ENCODE data around the gene MST1. TPM values are rescaled to one million over a fixed set of nuclear protein-coding genes. Genes with fewer than 3 reads are reported as not detected.

MST1 gene
- polyA plus RNA-seq, 4 donors = 33.6 to 347 (median 113) TPM

DNA sequence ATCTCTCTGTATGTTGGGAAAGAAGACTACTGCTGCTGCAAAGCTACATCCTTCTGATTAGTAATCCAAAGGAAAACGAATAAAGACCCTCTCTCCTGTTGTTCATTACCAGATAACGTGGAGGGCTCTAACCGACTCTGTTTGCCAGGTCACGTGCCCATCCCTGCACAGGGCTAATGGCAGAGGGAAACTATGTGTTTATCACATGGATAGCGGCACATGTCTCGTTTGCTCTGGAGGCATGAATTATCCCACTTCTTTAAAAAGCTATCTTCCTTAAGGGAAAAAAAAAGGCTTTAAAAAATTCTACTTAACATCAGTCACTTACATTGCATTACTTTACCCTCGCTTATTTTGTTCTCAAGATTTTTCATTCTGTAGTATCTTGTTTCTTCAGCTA, 48.0 kb downstream of the MST1 start:
- no peak for DNase-seq (ENCODE audit: low read depth in 4 of 4, low spot score in 3 of 4)

DNA sequence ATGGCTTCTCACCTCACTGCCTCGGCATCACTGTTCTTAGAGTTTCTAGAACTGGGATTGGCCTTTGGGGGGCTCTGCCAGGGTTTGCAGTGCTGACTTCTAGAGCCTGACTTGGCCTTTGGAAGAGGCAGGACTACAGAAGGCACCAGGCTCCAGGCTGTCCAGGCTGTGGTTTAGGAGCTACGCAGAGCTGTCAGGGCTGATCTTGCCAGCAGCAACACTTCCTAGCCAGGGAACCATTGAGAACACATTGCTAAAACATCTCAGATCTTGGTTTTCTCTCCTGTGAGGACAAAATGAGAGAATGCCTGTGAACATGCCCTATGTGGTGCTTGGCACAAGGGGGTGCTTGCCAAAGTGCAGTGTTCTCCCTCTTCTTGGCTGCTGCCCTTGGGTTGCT, 49.7 kb downstream of the MST1 start:
- no peak for DNase-seq (ENCODE audit: low read depth in 4 of 4, low spot score in 3 of 4)

DNA sequence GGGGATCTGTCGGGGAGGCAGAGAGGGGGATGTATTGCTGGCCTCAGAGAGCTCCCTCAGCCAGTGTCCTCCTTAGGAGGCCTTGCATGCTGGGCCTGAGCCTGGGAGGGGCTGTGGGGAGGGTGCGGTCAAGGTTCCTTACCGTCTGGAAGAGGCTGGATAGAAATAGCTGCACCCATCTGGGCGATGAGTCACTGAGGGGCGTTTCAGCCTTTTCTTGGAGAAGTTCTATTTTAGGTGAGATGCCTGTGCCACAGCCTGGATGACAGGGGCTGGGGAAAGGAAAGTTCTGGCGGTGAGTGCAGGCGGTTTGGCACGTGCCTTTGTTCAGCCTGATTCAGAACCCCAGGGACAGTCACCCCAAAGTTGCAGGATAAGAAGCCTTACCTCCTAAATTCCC, 50.8 kb downstream of the MST1 start:
- no peak for DNase-seq (ENCODE audit: low read depth in 4 of 4, low spot score in 3 of 4)

DNA sequence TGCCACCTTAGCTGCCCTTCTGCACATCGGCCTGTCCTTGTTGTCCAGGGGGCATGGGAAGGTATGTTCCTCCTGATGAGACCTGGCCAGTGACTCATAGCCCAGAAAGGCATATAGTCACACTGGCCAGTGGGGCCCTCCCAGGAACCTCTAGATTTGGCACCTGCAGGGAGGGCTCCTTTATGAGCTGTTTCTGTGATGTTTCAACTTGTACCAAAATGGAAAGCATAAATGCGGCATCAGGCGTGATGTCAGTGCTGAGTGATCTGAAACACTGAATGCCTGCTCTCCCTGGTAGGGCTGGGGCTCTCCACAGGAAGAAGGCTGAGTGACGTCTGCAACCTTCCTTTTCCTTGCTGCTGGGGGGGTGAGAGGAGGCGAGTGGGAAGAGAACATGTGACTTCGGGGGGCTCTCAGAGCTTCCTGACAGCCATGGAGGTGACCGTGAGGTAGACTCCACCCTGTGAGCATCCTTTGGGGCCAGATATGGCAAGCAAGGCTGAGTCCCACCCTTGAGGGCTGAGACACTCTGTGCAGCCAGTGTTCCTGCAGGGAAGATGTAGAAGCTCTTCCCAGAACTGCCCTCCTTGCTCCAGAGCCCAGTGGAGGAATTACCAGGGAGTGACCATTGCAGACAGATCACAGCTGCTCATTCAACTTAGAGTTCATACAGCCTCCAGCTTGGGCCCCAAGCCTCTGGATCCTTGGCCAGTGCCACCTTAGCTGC, 52.2 kb downstream of the MST1 start:
- no peak for DNase-seq (ENCODE audit: low read depth in 4 of 4, low spot score in 3 of 4)

DNA sequence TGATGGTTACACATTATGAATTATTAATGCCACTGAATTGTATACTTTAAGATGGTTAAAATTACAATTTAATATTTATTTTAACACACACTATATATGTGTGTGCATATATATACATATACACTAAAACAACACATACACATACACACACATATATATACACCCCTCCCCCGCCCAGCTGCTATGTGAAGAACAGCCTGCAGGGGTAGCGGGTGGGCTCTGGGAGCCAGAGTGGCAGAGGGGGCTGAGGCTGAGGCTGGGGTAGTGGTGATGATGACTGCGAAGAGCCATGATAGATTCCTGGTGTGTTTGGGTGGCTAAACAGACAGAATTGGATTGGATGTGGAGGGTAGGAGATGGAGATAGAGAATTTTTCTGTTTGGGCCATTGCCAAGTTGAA, 54.5 kb downstream of the MST1 start:
- DNase-seq (ENCODE audit: low read depth in 4 of 4, low spot score in 3 of 4) = no peak

Other genes starting within 250 kb of the MST1 start
- 100 to 1,000 TPM in 3 of 4 donors, 10 to 100 TPM in 1; 74.9 to 114 (median 108) TPM for gene DAG1, start 219.2 kb downstream of the MST1 start, polyA plus RNA-seq (ENCODE audit: insufficient read length in 4 of 4)
- 1 to 10 TPM in 3 of 4 donors, under 1 TPM in 1; 0.82 to 1.6 (median 1.1) TPM for gene BSN, start 135.0 kb downstream of the MST1 start, polyA plus RNA-seq (ENCODE audit: insufficient read length in 4 of 4)
- gene APEH, start 15.1 kb downstream of the MST1 start, polyA plus RNA-seq (ENCODE audit: insufficient read length in 4 of 4) = 100 to 1,000 TPM in 3 of 4 donors, 10 to 100 TPM in 1; 76.0 to 158 (median 140) TPM
- gene RNF123, start 83 bp upstream of the MST1 start, polyA plus RNA-seq (ENCODE audit: insufficient read length in 4 of 4) = 10 to 100 TPM; 31.1 to 38.6 (median 34.9) TPM
- gene AMIGO3, start 30.2 kb upstream of the MST1 start, polyA plus RNA-seq (ENCODE audit: insufficient read length in 4 of 4) = 1 to 10 TPM in 3 of 4 donors, under 1 TPM in 1; 0.83 to 1.7 (median 1.3) TPM
- 10 to 100 TPM; 12.8 to 19.4 (median 14.1) TPM for gene GMPPB, start 34.5 kb upstream of the MST1 start, polyA plus RNA-seq (ENCODE audit: insufficient read length in 4 of 4)
- 10 to 100 TPM; 50.3 to 55.6 (median 51.6) TPM for gene IP6K1, start 97.1 kb upstream of the MST1 start, polyA plus RNA-seq (ENCODE audit: insufficient read length in 4 of 4)
- gene CDHR4, start 110.4 kb upstream of the MST1 start, polyA plus RNA-seq (ENCODE audit: insufficient read length in 4 of 4) = under 1 TPM in 1 of 4 donors, not detected in 3; 0.12 TPM
- gene INKA1, start 113.8 kb upstream of the MST1 start, polyA plus RNA-seq (ENCODE audit: insufficient read length in 4 of 4) = 10 to 100 TPM in 3 of 4 donors, 1 to 10 TPM in 1; 8.9 to 16.7 (median 12.2) TPM
- 10 to 100 TPM; 34.5 to 87.7 (median 45.3) TPM for gene UBA7, start 124.5 kb upstream of the MST1 start, polyA plus RNA-seq (ENCODE audit: insufficient read length in 4 of 4)
- gene TRAIP, start 167.1 kb upstream of the MST1 start, polyA plus RNA-seq (ENCODE audit: insufficient read length in 4 of 4) = 10 to 100 TPM in 3 of 4 donors, 1 to 10 TPM in 1; 7.6 to 11.8 (median 10.9) TPM
- under 1 TPM; 0.13 to 0.29 (median 0.19) TPM for gene CAMKV, start 180.4 kb upstream of the MST1 start, polyA plus RNA-seq (ENCODE audit: insufficient read length in 4 of 4)
- gene MST1R, start 214.4 kb upstream of the MST1 start, polyA plus RNA-seq (ENCODE audit: insufficient read length in 4 of 4) = 1 to 10 TPM; 1.2 to 2.6 (median 1.8) TPM
- gene MON1A, start 240.3 kb upstream of the MST1 start, polyA plus RNA-seq (ENCODE audit: insufficient read length in 4 of 4) = 1 to 10 TPM; 7.6 to 10.0 (median 8.1) TPM